GM21825 (cell line): Measurements from ENCODE around the gene MAP7.
"Not testable (repeated sequence)": the region's sequence is repeated elsewhere in the genome, so short reads cannot be mapped to it uniquely, and the experiment has no call there.

Experiments used
- ATAC-seq: cut with Tn5 transposase; IDR thresholded peaks from one replicate; pipeline ENCODE4 v1.9.1; 2021; ENCODE audit warnings: mild to moderate bottlenecking, moderate library complexity; ENCODE audit not compliant: unreplicated experiment

Gene MAP7

DNA sequence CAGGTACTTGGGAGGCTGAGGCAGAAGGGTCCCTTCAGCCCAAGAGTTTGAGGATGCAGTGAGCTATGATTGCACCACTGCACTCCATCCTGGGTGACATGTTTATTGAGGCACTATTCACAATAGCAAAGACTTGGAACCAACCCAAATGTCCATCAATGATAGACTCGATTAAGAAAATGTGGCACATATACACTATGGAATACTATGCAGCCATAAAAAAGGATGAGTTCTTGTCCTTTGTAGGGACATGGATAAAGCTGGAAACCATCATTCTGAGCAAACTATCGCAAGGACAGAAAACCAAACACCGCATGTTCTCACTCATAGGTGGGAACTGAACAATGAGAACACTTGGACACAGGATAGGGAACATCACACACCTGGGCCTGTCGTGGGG, 149.0 kb downstream of the MAP7 start:
- not testable (repeated sequence) for ATAC-seq

DNA sequence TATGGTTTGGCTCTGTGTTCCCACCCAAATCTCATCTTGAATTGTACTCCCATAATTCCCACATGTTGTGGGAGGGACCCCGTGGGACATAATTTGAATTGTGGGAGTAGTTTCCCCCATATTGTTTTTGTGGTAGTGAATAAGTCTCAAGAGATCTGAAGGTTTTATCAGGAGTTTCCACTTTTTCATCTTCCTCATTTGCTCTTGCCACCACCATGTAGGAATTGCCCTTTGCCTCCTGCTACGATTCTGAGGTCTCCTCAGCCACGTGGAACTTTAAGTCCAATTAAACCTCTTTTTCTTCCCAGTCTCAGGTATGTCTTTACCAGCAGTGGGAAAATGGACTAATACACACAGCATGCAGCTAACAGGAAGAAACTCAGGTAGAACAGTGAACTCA, 151.8 kb downstream of the MAP7 start:
- no peak for ATAC-seq

DNA sequence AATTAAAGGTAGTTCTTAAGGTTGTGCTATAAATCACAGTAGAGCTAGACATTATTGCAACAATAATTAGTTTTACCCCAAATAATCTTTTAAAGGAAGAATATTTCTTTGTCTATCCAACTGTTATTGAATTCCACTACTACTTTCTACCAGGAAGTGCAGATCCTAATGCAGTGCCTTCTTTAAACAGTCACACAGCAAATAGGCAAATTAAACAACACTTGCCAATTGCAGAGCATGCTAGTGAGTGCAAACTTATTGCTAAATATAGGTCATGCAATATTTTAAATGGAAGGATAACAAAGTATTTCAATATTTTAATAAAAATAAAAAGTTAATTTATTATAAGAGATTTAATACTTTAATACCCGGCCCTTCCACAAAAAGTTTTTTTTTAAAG, 153.3 kb downstream of the MAP7 start:
- no peak for ATAC-seq

DNA sequence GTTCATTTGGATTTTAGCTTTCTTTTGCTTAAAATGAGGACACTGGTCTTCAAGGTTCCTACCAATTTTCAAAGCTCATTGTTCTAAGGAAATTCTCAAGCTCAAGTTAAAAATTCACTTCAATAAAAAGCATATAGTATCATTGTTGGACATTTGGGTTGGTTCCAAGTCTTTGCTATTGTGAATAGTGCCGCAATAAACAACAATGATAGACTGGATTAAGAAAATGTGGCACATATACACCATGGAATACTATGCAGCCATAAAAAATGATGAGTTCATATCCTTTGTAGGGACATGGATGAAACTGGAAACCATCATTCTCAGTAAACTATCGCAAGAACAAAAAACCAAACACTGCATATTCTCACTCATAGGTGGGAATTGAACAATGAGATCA, 159.3 kb downstream of the MAP7 start:
- ATAC-seq = not testable (repeated sequence)

- no peak for ATAC-seq
Measured at GRCh38 chr6:136387316-136387715, 162.9 kb downstream of the MAP7 start.

- no peak for ATAC-seq
Measured at GRCh38 chr6:136383268-136383937, 166.8 kb downstream of the MAP7 start.

- no peak for ATAC-seq
Measured at GRCh38 chr6:136382676-136383252, 167.5 kb downstream of the MAP7 start.

GRCh38 chr6:136378888-136379287, 171.3 kb downstream of the MAP7 start:
- ATAC-seq = no peak

DNA sequence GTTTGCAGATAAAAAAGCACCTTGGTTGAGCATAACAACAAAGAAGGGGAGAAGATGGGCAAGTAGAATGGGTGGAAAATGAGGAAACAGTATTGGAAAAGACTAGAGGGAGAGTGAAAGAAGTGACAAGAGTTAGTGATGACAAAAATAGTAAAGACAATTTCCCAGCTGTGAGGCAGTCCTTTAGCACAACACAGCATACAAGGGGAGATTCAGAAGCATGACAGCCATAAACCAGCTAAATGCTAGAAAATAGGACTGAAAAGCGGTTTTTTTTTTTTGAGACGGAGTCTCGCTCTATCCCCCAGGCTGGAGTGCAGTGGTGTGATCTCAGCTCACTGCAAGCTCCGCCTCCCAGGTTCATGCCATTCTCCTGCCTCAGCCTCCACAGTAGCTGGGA, 174.4 kb downstream of the MAP7 start:
- ATAC-seq = not testable (repeated sequence)

DNA sequence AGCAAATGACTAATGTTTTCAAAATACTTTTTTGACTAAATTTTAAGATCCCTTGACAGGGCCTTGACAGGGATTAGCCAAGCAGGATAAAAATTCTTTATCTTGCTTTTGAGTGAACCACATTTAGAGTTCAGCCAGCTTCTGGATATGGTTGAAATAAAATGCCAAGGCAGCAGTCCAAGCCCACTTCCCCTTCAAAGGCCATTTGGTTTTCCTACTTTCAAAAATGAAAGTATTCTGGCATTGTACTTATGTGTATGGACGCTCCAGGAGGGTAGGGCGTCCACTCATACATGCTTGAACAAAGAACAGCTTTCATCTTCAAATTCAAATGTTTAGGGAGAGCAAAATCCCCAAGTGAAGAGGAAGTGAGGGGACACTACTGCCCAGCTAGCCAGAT, 178.3 kb downstream of the MAP7 start:
- no peak for ATAC-seq

DNA sequence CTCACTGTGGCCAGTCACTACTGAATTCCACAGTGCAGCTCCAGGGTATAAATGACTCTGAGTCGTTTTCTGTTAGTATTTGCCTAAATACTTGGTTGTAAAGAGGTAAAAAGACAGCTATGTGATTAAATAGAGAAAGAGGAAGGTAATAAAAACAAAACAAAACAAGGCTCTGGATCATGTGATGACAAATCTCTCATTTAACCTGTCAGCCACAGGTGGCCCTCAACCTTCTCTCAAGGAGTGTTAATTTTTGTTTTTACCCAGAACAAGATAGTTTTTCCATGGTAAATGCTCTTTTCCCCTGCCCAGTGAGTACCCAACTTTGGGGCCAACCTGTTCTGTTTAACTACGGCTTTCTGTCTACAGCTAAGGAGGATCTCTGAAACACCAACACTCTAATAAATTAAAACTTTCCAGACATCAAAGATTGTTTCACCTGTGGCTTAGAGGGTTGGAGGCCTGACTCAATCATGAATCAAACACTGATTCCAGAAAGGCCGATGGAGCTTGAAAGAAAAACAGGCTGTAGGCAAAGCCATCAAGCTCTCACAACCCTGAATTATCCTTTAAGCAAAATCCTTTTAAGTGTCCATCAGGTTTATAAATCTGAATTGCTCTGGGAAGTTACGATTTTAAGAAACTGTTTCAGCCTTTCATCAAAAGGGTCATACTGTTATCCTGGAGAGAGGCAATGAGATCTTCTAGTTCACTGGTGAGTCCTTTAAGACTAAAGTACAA, 179.1 kb downstream of the MAP7 start:
- ATAC-seq = no peak

DNA sequence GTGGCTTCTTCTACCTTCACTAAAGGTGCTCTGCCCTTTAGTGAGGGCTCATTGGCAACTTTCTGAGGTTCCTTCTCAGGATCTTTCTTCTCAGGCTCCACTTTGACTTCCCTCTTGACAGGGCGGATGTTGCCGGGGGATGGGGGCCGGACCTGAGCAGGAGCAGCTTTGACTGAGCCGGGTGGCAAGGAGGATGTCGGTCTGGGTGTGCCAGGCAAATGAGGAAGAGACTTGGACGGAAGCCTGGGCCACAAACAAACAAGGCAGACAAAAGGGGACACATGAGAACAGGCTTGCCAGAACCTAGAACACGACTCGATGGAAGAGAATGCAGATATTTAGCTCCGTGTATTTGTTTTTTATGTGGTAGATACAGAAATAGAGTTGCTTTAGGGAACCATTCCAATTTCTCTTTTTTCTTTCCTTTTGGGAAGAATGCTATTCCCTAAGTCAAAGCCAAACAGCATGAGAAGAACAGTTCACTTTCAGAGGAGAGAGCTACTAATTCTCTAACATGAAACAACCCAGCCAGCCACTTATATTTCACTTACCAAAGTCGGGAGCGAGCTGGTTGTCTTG, 184.4 kb downstream of the MAP7 start:
- ATAC-seq = no peak

- no peak for ATAC-seq
Measured at GRCh38 chr6:136362421-136363356, 187.5 kb downstream of the MAP7 start.

- no peak for ATAC-seq
Measured at GRCh38 chr6:136361787-136362186, 188.4 kb downstream of the MAP7 start.

DNA sequence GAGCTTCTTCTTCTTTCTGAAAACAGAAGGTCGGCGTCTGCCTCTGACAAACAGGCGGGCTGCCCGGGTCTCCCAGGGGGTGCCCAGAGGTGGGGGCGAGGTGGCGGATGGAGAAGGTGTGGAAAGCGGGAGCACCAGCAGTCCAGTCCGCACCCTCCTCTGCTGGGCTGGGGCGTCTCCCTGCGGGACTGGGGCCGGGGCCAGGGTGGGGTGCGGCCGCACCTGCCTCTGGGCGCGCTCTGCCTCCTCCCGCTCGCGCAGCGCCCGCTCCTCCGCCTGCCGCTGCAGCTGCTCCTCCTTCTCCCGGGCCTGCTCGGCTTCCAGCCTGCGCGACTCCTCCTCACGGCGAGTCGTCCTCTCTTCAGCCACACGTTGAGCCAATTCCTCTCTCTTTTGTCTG, 189.4 kb downstream of the MAP7 start:
- no peak for ATAC-seq

- no peak for ATAC-seq
Measured at GRCh38 chr6:136359851-136360250, 190.4 kb downstream of the MAP7 start.

- ATAC-seq = no peak
Measured at GRCh38 chr6:136351518-136352110, 198.6 kb downstream of the MAP7 start.

DNA sequence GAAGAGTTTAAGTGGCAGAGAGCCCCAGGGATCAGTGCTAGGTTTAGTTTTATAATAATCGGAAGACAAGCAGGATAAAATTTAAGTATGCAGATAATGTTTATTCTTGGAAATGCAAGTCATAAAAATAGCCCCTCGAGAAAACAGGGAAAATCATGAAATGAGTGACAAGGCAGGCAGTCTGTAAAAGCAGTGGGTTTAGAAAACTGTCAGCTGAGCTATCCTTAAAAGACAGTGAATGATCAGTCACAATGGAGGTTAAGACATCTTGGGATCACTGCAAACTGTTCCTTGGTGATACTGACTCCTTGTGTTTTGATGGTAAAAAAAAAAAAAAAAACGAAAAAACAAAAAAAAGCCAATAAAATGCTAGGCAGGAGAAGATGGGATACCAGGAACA, 199.3 kb downstream of the MAP7 start:
- no peak for ATAC-seq

DNA sequence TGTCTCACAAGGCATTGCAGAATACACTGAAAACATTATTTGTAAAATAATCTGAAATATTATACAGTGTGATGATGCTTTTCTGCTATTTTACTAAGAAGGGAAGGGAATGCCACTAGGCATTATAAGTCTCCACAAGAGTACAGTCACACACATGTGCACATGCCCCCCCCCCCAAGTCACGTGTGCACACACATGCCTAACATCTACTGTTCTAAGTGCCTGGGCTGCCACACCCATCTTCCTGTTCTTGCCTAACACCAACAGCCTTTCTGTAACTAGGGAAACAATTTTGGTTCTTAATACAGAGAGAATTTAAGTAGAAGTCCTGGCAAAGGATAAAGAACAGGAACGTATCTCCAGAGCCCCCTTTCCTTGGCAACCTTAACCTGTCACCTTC, 202.4 kb downstream of the MAP7 start:
- no peak for ATAC-seq

GRCh38 chr6:136345145-136345544, 205.1 kb downstream of the MAP7 start:
- ATAC-seq = no peak
